GM12891 (cell line): ENCODE data around the gene MSI2.

Experiments used
- DNase-seq: peaks from one replicate; pipeline ENCODE4 v3.0.0; 2011; ENCODE audit warnings: low spot score; ENCODE audit not compliant: insufficient read length
- FAIRE-seq: peaks from 2 replicates; lab custom pipeline; 2011; peaks lifted over from hg19 to GRCh38; lab: Jason Lieb, UNC
- PAX5 ChIP-seq: IDR thresholded peaks from 2 replicates; pipeline ENCODE4 v1.6.1; 2011; ENCODE audit warnings: low read length, moderate library complexity, mild to moderate bottlenecking; ENCODE audit not compliant: insufficient read depth, severe bottlenecking
- POLR2A ChIP-seq: IDR thresholded peaks from 2 replicates; pipeline ENCODE4 v1.6.1; 2011; ENCODE audit warnings: low read depth, low read length, control low read depth
- POLR2AphosphoS5 ChIP-seq: IDR thresholded peaks from 2 replicates; pipeline ENCODE4 v1.6.1; 2011; ENCODE audit warnings: low read depth, low read length, control low read depth
- POU2F2 ChIP-seq: IDR thresholded peaks from 2 replicates; pipeline ENCODE4 v1.6.1; 2011; ENCODE audit warnings: low read depth, mild to moderate bottlenecking, control low read depth, low read length, moderate library complexity
- SPI1 ChIP-seq: IDR thresholded peaks from 2 replicates; pipeline ENCODE4 v1.6.1; 2011; ENCODE audit warnings: low read depth, low read length, control low read depth
- TAF1 ChIP-seq: IDR thresholded peaks from 2 replicates; pipeline ENCODE4 v1.6.1; 2011; ENCODE audit warnings: low read depth, low read length, control low read depth

The MSI2 gene

GRCh38 chr17:57344261-57344660 lies 87.9 kb downstream of the MSI2 start:
- TF ChIP-seq POLR2A (no peak), POLR2AphosphoS5 (no peak), POU2F2 (no peak), SPI1 (no peak), TAF1 (no peak), PAX5 (no peak)
- FAIRE-seq, result no peak
- DNase-seq, result no peak

- FAIRE-seq (no peak), DNase-seq (no peak)
- TF ChIP-seq PAX5 (no peak), SPI1 (no peak), POLR2AphosphoS5 (no peak), TAF1 (no peak), POU2F2 (no peak), POLR2A (no peak)
Measured at GRCh38 chr17:57349541-57350247, 93.4 kb downstream of the MSI2 start.

- DNase-seq (no peak), FAIRE-seq (no peak)
- no peak for TF ChIP-seq POU2F2
Measured at GRCh38 chr17:57350266-57350665, 93.9 kb downstream of the MSI2 start.

GRCh38 chr17:57352665-57353175 lies 96.4 kb downstream of the MSI2 start:
- no peak for FAIRE-seq
- TF ChIP-seq SPI1 (no peak), PAX5 (no peak), POLR2AphosphoS5 (no peak), POU2F2 (no peak), POLR2A (no peak), TAF1 (no peak)
- no peak for DNase-seq

GRCh38 chr17:57354673-57355072 lies 98.3 kb downstream of the MSI2 start:
- FAIRE-seq (no peak), DNase-seq (no peak)
- TF ChIP-seq SPI1 (no peak), TAF1 (no peak), PAX5 (no peak), POLR2AphosphoS5 (no peak), POLR2A (no peak)

- FAIRE-seq, result peak; percentile 35
- TF ChIP-seq SPI1 (no peak), POLR2AphosphoS5 (no peak), PAX5 (no peak), POU2F2 (no peak), TAF1 (no peak), POLR2A (no peak)
- DNase-seq, result no peak
Measured at GRCh38 chr17:57355090-57355859, 99.0 kb downstream of the MSI2 start.

GRCh38 chr17:57356153-57356718 lies 99.9 kb downstream of the MSI2 start:
- TF ChIP-seq POLR2AphosphoS5, result no peak
- no peak for TF ChIP-seq POU2F2
- no peak for TF ChIP-seq SPI1
- no peak for TF ChIP-seq PAX5
- TF ChIP-seq TAF1, result no peak
- no peak for TF ChIP-seq POLR2A
- peak; percentile 56 for FAIRE-seq

GRCh38 chr17:57356719-57357391 lies 100.5 kb downstream of the MSI2 start:
- FAIRE-seq (peak; percentile 9), DNase-seq (no peak)
- TF ChIP-seq POLR2A (no peak), SPI1 (peak; percentile 30; the same call in 1 of the 2 replicates), POLR2AphosphoS5 (no peak)

More at GRCh38 chr17:57356153-57356718, 99.9 kb downstream of the MSI2 start:
- no peak for DNase-seq

- TF ChIP-seq POU2F2, result no peak
- TF ChIP-seq PAX5, result no peak
- TF ChIP-seq POLR2AphosphoS5, result no peak
- no peak for TF ChIP-seq SPI1
- TF ChIP-seq TAF1, result no peak
- FAIRE-seq (peak; percentile 33), DNase-seq (no peak)
Measured at GRCh38 chr17:57357392-57357784, 101.1 kb downstream of the MSI2 start.
